GM21576 (cell line): ENCODE measurements around the gene KRTAP10-10.
"Not testable (repeated sequence)": the region's sequence is repeated elsewhere in the genome, so short reads cannot be mapped to it uniquely, and the experiment has no call there.

Source experiments
- ATAC-seq: cut with Tn5 transposase; IDR thresholded peaks from one replicate; pipeline ENCODE4 v1.9.1; 2021; ENCODE audit warnings: mild to moderate bottlenecking, moderate library complexity; ENCODE audit not compliant: unreplicated experiment

Gene KRTAP10-10

DNA sequence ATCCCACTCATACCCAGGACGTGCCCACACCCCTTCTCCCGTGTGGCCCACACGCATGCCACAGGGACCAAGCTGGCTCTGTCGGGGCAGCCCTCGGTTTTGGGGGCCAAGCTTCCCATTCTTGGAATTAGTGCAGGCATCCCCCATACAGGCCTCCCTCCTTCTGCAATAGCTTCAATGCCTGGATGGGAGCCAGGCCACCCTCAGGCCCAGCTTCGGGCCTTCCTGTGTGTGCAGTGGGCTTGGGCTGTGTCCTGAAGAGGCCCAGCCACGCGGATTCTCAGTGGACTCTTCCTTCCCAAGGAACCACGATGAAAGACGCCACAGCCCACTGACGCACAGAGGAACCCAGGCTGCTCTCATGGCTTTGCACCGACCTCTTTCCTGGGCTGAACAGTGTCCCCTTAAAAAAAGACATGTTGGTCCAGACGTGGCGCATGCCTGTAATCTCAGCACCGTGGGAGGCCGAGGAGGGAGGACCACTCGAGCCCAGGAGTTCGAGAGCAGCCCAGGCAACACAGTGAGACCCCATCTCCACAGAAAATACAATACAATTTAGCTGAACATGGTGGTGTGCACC, 12.5 kb downstream of the KRTAP10-10 start:
- no peak for ATAC-seq

DNA sequence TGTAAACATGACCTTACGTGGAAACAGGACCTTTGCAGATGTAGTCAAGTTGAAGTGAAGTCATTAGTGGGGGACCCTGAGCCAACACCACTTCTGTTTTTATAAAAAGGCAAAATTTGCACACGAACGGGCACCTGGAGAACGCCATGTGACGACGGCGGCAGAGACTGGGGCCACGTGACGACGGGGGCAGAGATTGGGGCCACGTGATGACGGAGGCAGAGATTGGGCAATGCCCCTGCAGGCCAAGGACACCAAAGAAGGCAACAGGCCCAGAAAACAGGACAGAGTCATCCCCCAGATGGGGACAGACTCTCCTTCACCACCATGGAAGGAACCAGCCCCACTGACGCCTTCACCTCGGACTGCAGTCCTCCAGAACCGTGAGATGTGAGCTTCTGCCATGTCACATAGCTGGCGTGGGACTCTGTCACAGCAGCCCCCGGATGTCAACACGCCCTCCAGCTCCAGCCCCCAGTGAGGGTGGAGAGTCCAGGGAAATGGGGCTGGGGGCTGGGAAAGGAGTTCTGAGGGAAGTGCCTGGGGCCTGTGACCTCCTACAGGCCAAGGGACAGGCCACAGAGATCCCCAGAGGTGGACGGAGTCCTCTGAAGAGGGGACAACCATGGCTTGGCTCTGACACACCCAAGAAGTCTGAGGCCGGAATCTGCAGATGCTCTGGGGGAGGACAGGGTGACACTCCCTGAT, 13.3 kb downstream of the KRTAP10-10 start:
- ATAC-seq = no peak

DNA sequence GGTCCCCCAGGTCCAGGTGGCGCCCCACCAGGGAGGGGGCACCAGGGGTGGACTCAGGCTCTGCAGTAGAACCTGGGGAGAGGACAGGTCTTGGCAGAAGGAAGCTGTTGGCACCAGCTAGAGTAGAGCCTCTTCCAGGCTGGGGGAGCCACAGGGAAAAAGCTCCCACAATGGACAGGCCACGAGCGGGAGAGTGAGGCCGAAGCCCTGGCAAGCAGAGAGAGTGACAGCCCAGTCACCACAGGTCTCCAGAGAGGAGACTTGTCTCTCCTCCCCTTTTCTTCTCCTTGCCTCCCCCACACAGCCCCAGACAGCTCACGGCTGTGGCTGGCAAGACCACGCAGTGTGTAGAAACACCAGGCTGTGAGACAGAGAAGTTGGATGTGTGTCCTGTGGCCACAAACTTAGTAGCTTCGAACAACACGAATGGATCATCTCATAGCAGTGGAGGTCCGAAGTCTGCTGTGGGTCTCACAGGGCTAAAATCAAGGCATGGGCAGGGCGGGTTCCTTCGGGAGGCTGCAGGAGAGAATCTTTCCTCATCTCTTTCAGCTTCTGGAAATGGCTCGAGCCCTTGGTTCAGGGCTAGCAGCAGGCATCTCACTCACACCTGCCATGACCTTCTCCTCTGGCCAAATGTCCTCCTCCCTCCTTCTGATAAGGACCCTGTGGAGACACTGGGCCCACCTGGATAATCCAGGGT, 14.0 kb downstream of the KRTAP10-10 start:
- no peak for ATAC-seq

DNA sequence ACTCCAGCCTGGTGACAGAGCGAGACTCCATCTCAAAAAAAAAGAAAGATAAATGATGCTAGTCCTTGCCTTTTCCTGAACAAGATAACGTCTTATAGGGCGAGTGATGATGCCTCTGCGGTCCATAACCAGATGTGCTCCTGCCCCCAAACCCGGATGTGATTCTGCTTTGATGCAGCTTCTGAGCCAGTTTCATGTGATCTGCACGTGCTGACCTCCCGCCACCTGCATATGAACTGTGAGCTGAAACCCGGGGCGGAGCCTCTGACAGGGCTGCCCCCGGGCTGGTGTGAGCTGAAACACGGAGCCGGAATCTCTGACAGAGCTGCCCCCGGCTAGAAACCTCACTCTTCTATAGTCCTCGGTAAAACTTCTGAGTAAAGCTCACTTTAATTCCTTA, 16.0 kb downstream of the KRTAP10-10 start:
- no peak for ATAC-seq

DNA sequence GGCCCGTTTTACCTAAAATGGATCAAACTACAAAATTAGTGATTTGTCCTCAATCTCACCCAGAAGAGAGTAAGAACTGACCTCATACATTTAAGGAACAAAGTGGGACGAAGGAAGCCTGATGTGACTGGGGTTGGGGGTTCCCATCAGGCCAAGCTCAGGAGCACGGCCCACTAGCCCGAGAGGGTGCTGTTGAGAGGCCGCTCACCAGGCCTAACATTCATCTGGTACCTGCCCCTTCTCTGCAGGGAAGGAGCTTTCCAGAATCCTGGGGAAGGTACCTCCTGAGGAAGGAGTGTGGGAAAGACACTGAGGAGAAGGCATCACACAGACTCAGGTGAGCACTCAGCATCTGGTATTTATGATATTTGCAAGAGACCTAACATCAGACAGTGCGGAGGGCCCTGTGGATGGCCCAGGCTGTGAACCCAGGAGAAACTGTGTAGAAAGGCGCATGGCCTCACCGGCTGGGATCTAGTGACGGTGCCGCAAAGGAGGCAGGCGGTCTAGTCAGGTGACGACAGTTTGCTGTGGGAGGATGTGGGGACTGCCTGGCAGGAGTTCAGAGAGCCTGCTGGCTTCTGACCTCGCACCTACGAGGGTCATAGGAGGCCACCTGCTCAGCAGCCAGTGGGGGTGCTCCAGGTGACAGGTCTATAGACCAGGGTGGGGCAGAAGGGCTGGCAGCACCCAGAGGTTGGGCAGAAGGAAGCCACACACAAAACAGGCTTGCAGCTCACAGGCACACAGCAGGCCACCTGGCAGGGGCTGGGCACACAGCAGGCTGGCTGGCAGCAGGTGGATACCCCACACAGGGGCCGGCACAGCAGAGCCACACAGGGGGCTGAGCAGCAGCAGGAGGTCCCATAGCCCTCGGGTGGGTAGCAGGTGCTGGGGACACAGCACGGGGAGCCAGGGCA, 16.8 kb downstream of the KRTAP10-10 start:
- ATAC-seq = no peak

DNA sequence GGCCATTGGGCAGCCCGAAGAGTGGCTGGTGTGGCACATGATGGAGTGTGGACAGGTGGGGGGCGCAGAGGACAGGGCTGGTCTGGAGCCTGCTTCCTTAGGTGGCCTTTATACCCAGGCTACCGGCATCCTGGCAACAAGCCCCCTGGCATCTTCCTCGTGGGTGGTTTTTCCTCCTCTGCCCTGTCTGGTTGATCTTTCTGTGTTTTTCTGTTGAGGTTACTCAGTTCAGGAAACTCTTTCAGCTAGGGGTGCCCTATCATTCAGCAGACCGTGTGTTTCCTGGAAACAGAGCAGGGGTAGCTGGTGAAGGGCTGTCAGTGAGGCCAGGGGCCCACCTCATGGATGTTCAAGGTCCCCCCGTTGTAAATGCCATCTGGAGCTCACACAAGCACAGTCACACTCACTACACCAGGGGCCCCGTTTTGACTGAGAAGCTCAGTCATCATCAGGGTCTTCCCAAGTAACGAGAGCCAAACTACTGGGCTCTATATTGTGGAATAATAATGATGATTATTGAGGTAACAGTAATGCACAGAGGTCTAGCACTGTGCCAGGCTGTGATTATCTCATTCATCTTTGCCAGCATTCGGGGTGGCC, 17.5 kb downstream of the KRTAP10-10 start, which contains the start of gene KRTAP12-4:
Gene KRTAP12-4 (minus strand): TSS at position 84 of the 600 bp plus-strand sequence. CDS start 45 bp downstream, at position 39.
- ATAC-seq = no peak

DNA sequence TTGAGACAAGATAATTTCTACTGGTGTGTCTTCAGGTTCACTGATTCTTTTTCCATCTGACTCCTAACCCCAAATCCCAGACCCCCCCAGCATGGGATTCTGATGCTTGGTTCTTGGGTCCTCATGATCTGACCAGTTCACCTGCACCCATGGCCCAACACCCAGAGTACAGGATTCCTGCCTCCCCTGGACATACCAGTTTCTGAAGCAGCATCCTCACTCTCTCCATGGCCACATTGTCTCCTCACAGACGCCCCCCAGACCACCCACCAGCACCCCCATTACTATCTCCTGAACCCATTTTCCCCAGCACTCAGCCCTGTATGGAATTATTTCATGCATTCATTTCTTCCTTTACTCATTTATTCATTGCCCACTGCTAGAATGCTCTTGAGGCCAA, 19.7 kb downstream of the KRTAP10-10 start:
- ATAC-seq = no peak

DNA sequence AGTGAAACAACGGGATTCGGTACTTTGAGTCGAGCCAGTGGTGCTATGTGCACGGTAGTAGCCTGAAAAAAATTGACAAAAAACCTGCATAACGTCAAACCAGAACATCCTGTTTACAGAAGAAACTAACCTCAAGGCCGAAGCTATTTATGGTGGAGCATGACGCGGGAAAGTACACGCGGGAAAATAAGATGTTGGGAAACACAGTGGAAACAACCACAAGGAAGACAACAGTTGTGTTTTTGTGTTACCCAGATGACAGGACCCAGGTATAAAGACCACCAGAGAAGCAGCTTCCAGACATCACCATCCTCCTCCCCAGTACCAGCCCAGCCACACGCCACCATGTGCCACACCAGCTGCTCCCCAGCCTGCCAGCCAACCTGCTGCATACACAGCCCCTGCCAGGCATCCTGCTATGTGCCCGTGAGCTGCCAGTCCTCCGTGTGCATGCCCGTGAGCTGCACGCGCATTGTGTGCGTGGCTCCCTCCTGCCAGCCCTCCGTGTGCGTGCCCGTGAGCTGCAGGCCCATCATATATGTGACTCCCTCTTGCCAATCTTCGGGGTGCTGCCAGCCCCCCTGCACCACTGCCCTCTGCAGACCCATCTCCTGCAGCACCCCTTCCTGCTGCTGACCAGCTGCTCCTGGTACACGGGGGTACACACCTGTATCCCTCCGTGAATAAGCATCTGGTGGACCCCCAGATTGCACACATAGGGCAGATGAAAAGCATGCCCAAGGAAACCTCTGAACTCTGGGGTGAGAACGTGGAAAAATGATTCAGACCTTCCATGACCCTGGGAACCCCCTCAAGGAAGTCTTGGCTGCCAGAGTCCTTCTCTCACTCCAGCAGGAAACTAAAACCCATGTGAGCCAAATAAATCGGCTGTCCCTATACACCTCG, 20.7 kb downstream of the KRTAP10-10 start, which contains the start of gene KRTAP12-3:
Gene KRTAP12-3 (plus strand): TSS at position 298 of the 906 bp plus-strand sequence. CDS start 48 bp downstream, at position 346.
- ATAC-seq = no peak

DNA sequence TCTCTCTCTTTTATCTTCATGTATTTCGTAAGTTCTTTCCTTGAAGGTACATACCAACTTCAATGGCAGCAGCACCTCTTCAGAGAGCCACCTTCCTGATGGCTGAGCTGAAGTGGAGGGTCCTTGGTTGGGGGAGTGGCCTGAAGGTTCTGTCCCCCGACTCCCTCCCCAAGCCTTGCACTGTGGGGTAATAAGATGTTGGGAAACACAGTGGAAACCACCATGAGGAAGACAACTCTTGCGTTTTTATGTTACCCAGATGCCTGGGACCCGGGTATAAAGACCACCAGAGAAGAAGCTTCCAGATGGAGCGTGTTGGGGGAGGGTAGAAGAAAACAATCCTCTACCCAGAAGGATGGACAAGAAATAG, 21.4 kb downstream of the KRTAP10-10 start:
- ATAC-seq = no peak

DNA sequence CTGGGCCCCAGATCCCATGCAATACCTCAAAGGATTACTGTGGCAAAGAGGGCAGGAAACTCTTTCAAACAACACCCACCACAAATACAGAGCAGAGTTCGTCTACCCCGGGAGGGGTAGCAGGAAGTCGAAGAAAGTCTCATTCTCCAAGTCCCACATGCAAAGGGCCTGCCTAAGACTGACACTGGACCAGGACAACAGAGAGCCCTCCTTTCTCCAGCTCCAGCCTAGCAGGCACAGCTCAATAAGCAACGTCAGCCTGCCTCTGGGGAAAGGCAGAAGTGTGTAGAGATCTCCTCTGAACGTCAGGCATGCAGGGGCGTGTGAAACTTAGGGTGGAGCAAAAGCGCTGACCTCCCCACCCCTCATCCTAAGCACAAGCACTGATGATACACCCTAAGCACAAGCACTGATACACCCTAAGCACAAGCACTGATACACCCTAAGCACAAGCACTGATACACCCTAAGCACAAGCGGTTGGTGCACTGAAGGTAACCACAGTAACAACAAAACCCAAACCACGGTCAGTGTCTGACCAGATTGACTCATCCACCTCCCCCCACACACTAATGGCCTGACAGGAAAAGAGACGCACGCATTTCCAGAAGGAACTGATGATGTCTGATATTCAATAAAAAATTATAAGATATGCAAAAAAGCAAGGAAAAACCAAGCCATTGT, 21.9 kb downstream of the KRTAP10-10 start:
- ATAC-seq = no peak

DNA sequence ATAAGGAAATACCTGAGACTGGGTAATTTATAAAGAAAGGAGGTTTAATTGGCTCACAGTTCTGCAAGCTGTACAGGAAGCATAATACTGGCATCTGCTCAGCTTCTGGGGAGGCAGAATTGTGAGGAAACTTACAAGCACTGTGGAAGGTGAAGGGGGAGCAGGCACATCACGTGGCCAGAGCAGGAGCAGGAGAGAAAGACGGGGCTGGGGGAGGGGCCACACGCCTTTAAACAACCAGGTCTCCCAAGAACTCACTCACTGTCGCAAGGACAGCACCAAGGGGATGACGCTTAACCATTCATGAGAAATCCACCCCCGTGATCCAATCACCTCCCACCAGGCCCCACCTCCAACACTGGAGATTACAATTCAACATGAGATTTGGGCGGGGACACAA, 24.4 kb downstream of the KRTAP10-10 start:
- ATAC-seq = not testable (repeated sequence)

DNA sequence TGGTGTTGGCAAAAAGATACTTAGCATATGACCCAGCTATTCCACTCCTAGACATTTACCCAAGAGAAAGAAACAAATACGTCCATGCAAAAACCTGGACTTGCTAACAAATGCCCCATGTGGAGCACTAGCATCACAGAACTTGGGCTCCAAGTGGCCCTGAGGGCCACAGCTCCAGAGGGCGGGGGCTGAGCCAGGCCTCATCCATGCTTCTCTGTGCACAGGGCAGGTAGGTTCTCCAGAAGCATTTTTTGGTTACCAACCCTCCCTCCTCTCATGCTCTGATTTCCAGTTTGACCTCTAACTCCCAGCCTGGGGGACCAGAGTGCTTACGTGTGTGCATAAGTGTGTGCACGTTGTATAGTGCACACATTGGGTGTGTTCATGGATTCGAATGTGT, 27.5 kb downstream of the KRTAP10-10 start:
- no peak for ATAC-seq

DNA sequence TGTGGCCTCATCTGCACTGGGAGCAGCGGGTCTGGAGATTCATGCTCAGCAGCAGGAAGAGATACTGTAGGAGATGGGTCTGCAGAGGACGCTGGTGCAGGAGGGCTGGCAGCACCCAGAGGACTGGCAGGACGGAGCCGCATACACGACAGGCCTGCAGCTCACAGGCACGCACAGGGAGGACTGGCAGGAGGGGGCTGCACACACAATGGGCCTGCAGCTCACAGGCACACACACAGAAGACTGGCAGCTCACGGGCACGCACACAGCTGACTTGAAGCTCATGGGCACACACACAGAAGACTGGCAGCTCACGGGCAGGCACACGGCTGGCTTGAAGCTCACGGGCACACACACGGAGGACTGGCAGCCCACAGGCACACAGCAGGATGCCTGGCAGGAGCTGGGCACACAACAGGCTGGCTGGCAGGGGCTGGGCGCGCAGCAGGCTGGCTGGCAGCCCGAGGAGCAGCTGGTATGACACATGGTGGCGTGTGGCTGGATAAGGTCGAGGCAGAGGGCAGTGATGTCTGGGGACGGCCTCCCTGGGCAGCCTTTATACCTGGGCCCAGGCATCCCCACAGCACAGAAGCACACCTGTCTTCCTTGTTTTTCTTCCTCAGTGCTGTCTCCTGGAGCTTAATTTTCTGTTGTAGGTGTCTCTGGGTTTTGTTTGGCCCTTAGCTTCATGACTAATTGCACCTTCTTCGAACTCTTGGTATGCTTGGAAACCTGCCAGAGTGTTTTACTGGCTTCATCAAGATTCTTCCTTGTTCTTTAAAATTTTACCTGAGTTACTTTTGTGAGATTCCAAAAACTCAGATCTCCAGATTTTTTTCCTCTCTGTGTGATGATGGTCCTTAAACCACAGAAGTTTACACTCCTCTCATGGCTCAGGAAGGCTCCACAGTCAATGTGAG, 29.5 kb downstream of the KRTAP10-10 start, which contains the start of gene KRTAP12-2:
Gene KRTAP12-2 (minus strand): TSS at position 527 of the 920 bp plus-strand sequence. CDS start 41 bp downstream, at position 486.
- no peak for ATAC-seq

DNA sequence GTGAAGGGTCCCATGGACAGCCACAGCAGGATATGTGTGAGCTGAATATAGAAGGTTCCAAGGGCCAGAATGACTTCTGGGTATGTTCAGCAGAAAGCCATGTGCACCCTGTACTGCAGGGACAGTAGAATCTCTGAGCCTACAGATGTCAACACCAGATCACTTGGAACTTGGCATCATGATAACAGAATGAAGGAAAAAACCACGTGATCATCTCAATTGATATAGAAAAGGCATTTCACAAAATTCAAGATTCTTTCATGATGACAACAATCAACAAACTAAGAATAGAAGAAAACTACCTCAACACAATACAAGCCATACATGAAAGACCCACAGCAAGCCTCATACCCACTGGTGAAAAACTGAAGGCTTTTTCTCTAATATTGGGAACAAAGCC, 30.5 kb downstream of the KRTAP10-10 start:
- no peak for ATAC-seq

DNA sequence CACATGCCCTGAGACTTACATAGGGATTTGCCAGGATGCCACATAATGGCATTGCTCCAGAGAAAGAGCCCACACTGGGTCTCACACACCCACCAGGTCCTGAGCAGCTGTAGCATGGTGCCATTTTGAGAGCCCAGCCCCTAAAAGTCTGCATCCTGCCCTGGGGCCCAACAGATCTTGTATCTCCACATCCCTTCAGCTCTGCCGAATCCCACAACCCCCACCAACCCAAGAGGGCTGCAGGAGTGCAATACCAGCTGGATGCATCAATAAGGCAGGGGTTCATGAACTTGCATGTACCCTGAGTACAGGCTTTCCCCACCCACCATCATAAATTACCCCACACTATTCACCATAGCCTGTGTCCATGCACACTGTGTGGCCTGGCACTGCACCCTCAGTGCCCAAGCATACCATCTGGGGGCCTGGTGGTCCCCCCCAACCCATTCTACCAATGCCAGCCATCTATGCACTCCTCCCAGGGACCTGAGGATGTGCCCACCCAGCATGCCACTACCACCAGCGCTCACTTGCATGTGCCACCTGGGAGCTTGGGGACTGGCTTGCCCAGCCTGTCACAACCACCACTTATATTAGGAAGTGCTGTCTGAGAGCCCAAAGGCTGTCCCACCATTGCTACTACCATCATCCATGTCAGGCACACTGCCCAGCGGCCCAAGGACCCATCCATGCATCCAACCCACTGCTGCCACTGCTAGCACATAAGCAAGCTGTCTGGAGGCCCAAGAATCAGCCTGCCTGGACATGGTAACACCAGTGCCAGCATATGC, 33.7 kb downstream of the KRTAP10-10 start:
- no peak for ATAC-seq

DNA sequence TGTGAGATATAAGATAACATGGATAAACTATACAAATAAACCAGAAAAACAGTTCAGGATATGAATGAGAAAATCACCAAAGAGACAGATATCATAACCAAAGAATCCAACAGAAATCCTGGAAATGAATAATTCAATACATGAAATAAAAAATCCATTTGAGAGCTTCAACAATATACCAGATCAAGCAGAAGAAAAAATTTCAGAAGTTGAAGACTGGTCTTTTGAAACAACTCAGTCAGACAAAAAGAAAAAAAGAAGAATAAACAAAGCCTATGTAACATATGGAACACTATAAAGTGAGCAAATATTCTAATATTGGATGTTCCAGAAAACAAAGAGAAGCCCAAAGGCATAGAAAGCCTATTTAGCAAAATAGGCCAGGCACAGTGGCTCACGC, 34.8 kb downstream of the KRTAP10-10 start:
- ATAC-seq = no peak

DNA sequence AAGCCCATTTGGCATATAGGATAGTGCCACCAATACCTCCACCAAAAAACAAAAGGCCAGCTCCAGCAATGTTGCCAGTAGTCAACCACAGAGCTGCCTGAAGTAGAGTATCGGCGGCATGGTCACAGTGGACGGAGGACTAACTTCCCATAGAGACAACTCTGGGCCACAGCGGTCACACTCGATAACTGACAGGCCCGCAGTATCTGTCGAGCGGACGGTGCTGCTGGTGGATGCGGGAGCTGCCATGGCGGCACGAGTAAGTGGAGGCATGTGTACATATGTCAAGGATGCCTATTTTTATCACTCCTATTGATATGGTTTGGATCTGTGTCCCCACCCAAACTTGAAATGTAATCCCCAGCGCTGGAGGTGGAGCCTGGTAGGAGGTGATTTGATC, 40.7 kb downstream of the KRTAP10-10 start:
- ATAC-seq = no peak
